Activated naive CD8-positive, alpha-beta T cell treated with anti-CD3 and anti-CD28 coated beads, Interleukin-2, amount 10 ng/mL, durations not matched to agents 7 days and 5 days (primary cell): Measurements from ENCODE around the gene C4B. TPM values are rescaled to one million over a fixed set of nuclear protein-coding genes. Genes with fewer than 3 reads are reported as not detected.
"Not testable (repeated sequence)": the region's sequence is repeated elsewhere in the genome, so short reads cannot be mapped to it uniquely, and the experiment has no call there.

Source experiments
- ATAC-seq: fragments of 150-1000 bp; cut with Tn5 transposase; one replicate; pipeline ENCODE4 v1.10.0; 2021; ENCODE audit warnings: low read depth, moderate library complexity
- POLR2A ChIA-PET: fragments of 350-600 bp; sonication (Branson Sonifier 250); formaldehyde crosslinking; loops from one replicate; lab custom pipeline; 2021; ENCODE audit warnings: antibody characterized with exemption; lab: Charles Lee
- DNase-seq: peaks from one replicate; pipeline ENCODE4 v3.0.0; 2021
- H3K27ac Mint-ChIP-seq: one replicate; pipeline ENCODE4 v1.8.0; 2022; ENCODE audit warnings: mild to moderate bottlenecking, mixed read lengths
- H3K27me3 Mint-ChIP-seq: one replicate; pipeline ENCODE4 v1.8.0; 2022; ENCODE audit warnings: mild to moderate bottlenecking, moderate library complexity, mixed read lengths
- H3K36me3 Mint-ChIP-seq: one replicate; pipeline ENCODE4 v1.8.0; 2021; ENCODE audit warnings: mild to moderate bottlenecking, mixed read lengths
- H3K4me1 Mint-ChIP-seq: one replicate; pipeline ENCODE4 v1.8.0; 2021; ENCODE audit warnings: mixed read lengths
- H3K4me3 Mint-ChIP-seq: one replicate; pipeline ENCODE4 v1.8.0; 2022; ENCODE audit warnings: mild to moderate bottlenecking, moderate library complexity, mixed read lengths
- H3K9me3 Mint-ChIP-seq: one replicate; pipeline ENCODE4 v1.8.0; 2021; ENCODE audit warnings: mixed read lengths
- total RNA-seq, 2 experiments: library from RNA; stranded (reverse); gene quantifications; one replicate each; pipeline ENCODE4 v1.2.3, GENCODE V29; 2021

The C4B gene
- total RNA-seq, 2 experiments from 2014 or later = 4.1 to 5.7 TPM

- DNase-seq, H3K36me3 Mint-ChIP-seq, H3K4me3 Mint-ChIP-seq, H3K27me3 Mint-ChIP-seq, H3K4me1 Mint-ChIP-seq, POLR2A ChIA-PET, ATAC-seq, H3K27ac Mint-ChIP-seq, H3K9me3 Mint-ChIP-seq: not testable (repeated sequence)
Observed at GRCh38 chr6:32002546-32003268, 11.9 kb upstream of the C4B start.

GRCh38 chr6:32003301-32003700, 11.3 kb upstream of the C4B start:
- POLR2A ChIA-PET, H3K27me3 Mint-ChIP-seq: not testable (repeated sequence)

GRCh38 chr6:32004393-32004792, 10.2 kb upstream of the C4B start:
- H3K27ac Mint-ChIP-seq, POLR2A ChIA-PET, H3K27me3 Mint-ChIP-seq, H3K9me3 Mint-ChIP-seq, ATAC-seq, H3K4me3 Mint-ChIP-seq, H3K4me1 Mint-ChIP-seq, DNase-seq, H3K36me3 Mint-ChIP-seq: not testable (repeated sequence)

More at GRCh38 chr6:32003301-32003700, 11.3 kb upstream of the C4B start:
- not testable (repeated sequence) for H3K4me3 Mint-ChIP-seq, H3K4me1 Mint-ChIP-seq, ATAC-seq, H3K36me3 Mint-ChIP-seq, DNase-seq, H3K27ac Mint-ChIP-seq, H3K9me3 Mint-ChIP-seq

- H3K4me1 Mint-ChIP-seq, H3K36me3 Mint-ChIP-seq, DNase-seq, H3K4me3 Mint-ChIP-seq, H3K27me3 Mint-ChIP-seq, POLR2A ChIA-PET, H3K9me3 Mint-ChIP-seq: not testable (repeated sequence)
- H3K27ac Mint-ChIP-seq = peak overlapping the region; percentile 35
- ATAC-seq = peak; percentile 87
Observed at GRCh38 chr6:32004864-32005537, 9.6 kb upstream of the C4B start.

- H3K27ac Mint-ChIP-seq, H3K4me3 Mint-ChIP-seq, DNase-seq, ATAC-seq, H3K4me1 Mint-ChIP-seq, H3K9me3 Mint-ChIP-seq, H3K36me3 Mint-ChIP-seq, POLR2A ChIA-PET, H3K27me3 Mint-ChIP-seq: not testable (repeated sequence)
Observed at GRCh38 chr6:32005538-32005880, 9.1 kb upstream of the C4B start.

GRCh38 chr6:32005991-32006529, 8.5 kb upstream of the C4B start:
- H3K27me3 Mint-ChIP-seq, H3K9me3 Mint-ChIP-seq, H3K4me1 Mint-ChIP-seq, H3K36me3 Mint-ChIP-seq, ATAC-seq, H3K27ac Mint-ChIP-seq, H3K4me3 Mint-ChIP-seq, POLR2A ChIA-PET, DNase-seq: not testable (repeated sequence)

GRCh38 chr6:32007086-32007485, 7.5 kb upstream of the C4B start:
- ATAC-seq, H3K36me3 Mint-ChIP-seq, H3K9me3 Mint-ChIP-seq, POLR2A ChIA-PET, H3K4me3 Mint-ChIP-seq, H3K27me3 Mint-ChIP-seq, H3K4me1 Mint-ChIP-seq, DNase-seq, H3K27ac Mint-ChIP-seq: not testable (repeated sequence)

- H3K4me1 Mint-ChIP-seq, H3K27ac Mint-ChIP-seq, ATAC-seq, H3K36me3 Mint-ChIP-seq, H3K4me3 Mint-ChIP-seq, H3K27me3 Mint-ChIP-seq, POLR2A ChIA-PET, DNase-seq, H3K9me3 Mint-ChIP-seq: not testable (repeated sequence)
Observed at GRCh38 chr6:32008037-32008436, 6.6 kb upstream of the C4B start.

- ATAC-seq, H3K9me3 Mint-ChIP-seq, H3K27ac Mint-ChIP-seq, H3K4me1 Mint-ChIP-seq, POLR2A ChIA-PET, H3K36me3 Mint-ChIP-seq, DNase-seq, H3K27me3 Mint-ChIP-seq, H3K4me3 Mint-ChIP-seq: not testable (repeated sequence)
Observed at GRCh38 chr6:32008616-32009015, 6.0 kb upstream of the C4B start.

GRCh38 chr6:32009537-32009936, 5.1 kb upstream of the C4B start:
- H3K27ac Mint-ChIP-seq, DNase-seq, H3K9me3 Mint-ChIP-seq, H3K27me3 Mint-ChIP-seq, ATAC-seq, H3K4me1 Mint-ChIP-seq, H3K36me3 Mint-ChIP-seq, H3K4me3 Mint-ChIP-seq, POLR2A ChIA-PET: not testable (repeated sequence)

GRCh38 chr6:32010856-32011530, 3.6 kb upstream of the C4B start:
- ATAC-seq, H3K4me3 Mint-ChIP-seq, H3K36me3 Mint-ChIP-seq, POLR2A ChIA-PET, DNase-seq, H3K27ac Mint-ChIP-seq, H3K9me3 Mint-ChIP-seq, H3K27me3 Mint-ChIP-seq, H3K4me1 Mint-ChIP-seq: not testable (repeated sequence)

- ATAC-seq, H3K27me3 Mint-ChIP-seq, H3K36me3 Mint-ChIP-seq, POLR2A ChIA-PET, H3K9me3 Mint-ChIP-seq, H3K4me1 Mint-ChIP-seq, H3K4me3 Mint-ChIP-seq, H3K27ac Mint-ChIP-seq, DNase-seq: not testable (repeated sequence)
Observed at GRCh38 chr6:32012941-32013617, 1.5 kb upstream of the C4B start.

- H3K9me3 Mint-ChIP-seq, H3K27me3 Mint-ChIP-seq, H3K27ac Mint-ChIP-seq, H3K4me3 Mint-ChIP-seq, DNase-seq, H3K36me3 Mint-ChIP-seq, POLR2A ChIA-PET, ATAC-seq, H3K4me1 Mint-ChIP-seq: not testable (repeated sequence)
Observed at GRCh38 chr6:32013738-32014137, 857 bp upstream of the C4B start.
